HEK293 (cell line): ENCODE measurements around the gene EIF5A2.

ENCODE experiments used
- CTCF ChIP-seq: fragments of 450-650 bp; formaldehyde crosslinking; IDR thresholded peaks from 2 replicates; pipeline ENCODE4 v1.5.1; 2016; ENCODE audit warnings: missing biosample characterization, missing genetic modification characterization
- ZNF600 ChIP-seq: fragments of 450-650 bp; formaldehyde crosslinking; IDR thresholded peaks from 2 replicates; pipeline ENCODE4 v1.5.1; 2016; ENCODE audit warnings: missing biosample characterization, missing genetic modification characterization
- TF ChIP-seq, protein P1 (sequence below): fragments of 450-650 bp; formaldehyde crosslinking; IDR thresholded peaks from 2 replicates; pipeline ENCODE4 v1.5.1; 2016; ENCODE audit warnings: missing biosample characterization, missing genetic modification characterization

- TF ChIP-seq, protein P1, sequence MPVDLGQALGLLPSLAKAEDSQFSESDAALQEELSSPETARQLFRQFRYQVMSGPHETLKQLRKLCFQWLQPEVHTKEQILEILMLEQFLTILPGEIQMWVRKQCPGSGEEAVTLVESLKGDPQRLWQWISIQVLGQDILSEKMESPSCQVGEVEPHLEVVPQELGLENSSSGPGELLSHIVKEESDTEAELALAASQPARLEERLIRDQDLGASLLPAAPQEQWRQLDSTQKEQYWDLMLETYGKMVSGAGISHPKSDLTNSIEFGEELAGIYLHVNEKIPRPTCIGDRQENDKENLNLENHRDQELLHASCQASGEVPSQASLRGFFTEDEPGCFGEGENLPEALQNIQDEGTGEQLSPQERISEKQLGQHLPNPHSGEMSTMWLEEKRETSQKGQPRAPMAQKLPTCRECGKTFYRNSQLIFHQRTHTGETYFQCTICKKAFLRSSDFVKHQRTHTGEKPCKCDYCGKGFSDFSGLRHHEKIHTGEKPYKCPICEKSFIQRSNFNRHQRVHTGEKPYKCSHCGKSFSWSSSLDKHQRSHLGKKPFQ = no peak
- no peak for TF ChIP-seq CTCF (tag by site-specific recombination)
- no peak for TF ChIP-seq ZNF600 (tag by site-specific recombination)
These were observed 33.1 kb upstream of the EIF5A2 start for GRCh38 chr3:170941551-170941950.
